GM15510 (cell line): ENCODE data around the gene PCDHA1.
"Not testable (repeated sequence)": the region's sequence is repeated elsewhere in the genome, so short reads cannot be mapped to it uniquely, and the experiment has no call there.

Experiments
- POLR2A ChIP-seq: IDR thresholded peaks from 3 replicates; pipeline ENCODE4 v1.6.1; 2011; ENCODE audit warnings: borderline replicate concordance; ENCODE audit not compliant: insufficient read length; ENCODE audit errors: extremely low read depth

The PCDHA1 gene

GRCh38 chr5:140848139-140849102 lies 62.5 kb downstream of the PCDHA1 start, which contains the start of gene PCDHA9:
Gene PCDHA9, plus strand, starts transcription at chr5:140848382. Its CDS starts 114 bp downstream, at chr5:140848496.
- not testable (repeated sequence) for TF ChIP-seq POLR2A

DNA sequence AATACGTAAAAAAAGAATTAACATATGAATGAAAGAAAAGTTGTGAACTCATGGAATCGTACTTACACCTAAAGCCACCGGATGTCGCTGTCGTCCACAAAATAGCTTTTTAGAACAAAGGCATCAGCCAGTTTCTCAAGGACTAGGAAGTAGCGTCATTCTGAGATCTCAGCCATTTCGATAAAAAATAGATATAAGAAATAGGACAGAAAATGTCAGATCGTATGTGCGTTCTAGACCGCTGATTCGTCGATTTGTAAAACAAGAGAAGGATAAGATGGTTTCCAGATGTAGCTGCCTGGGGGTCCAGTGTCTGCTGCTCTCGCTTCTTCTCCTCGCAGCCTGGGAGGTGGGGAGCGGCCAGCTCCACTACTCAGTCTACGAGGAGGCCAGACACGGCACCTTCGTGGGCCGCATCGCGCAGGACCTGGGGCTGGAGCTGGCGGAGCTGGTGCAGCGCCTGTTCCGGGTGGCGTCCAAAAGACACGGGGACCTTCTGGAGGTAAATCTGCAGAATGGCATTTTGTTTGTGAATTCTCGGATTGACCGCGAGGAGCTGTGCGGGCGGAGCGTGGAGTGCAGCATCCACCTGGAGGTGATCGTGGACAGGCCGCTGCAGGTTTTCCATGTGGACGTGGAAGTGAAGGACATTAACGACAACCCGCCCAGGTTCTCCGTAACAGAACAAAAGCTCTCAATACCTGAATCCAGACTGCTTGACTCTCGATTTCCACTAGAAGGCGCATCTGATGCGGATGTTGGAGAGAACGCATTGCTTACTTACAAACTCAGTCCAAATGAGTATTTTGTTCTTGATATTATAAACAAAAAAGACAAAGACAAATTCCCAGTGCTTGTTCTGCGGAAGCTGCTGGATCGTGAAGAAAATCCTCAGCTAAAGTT lies 70.1 kb downstream of the PCDHA1 start, which contains the start of gene PCDHA10:
PCDHA10 (plus strand) TSS at position 126 of the 903 bp plus-strand sequence; CDS start at position 278, 152 bp downstream.
- TF ChIP-seq POLR2A: no peak

GRCh38 chr5:140857177-140857986 lies 71.4 kb downstream of the PCDHA1 start:
- no peak for TF ChIP-seq POLR2A

DNA sequence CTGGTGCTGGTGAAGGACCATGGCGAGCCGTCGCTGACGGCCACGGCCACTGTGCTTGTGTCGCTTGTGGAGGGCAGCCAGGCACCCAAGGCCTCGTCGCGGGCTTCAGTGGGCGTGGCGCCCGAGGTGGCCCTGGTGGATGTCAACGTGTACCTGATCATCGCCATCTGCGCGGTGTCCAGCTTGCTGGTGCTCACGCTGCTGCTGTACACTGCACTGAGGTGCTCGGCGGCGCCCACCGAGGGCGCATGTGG lies 72.0 kb downstream of the PCDHA1 start:
- TF ChIP-seq POLR2A: no peak

GRCh38 chr5:140862441-140863295 lies 76.7 kb downstream of the PCDHA1 start:
- TF ChIP-seq POLR2A: no peak

DNA sequence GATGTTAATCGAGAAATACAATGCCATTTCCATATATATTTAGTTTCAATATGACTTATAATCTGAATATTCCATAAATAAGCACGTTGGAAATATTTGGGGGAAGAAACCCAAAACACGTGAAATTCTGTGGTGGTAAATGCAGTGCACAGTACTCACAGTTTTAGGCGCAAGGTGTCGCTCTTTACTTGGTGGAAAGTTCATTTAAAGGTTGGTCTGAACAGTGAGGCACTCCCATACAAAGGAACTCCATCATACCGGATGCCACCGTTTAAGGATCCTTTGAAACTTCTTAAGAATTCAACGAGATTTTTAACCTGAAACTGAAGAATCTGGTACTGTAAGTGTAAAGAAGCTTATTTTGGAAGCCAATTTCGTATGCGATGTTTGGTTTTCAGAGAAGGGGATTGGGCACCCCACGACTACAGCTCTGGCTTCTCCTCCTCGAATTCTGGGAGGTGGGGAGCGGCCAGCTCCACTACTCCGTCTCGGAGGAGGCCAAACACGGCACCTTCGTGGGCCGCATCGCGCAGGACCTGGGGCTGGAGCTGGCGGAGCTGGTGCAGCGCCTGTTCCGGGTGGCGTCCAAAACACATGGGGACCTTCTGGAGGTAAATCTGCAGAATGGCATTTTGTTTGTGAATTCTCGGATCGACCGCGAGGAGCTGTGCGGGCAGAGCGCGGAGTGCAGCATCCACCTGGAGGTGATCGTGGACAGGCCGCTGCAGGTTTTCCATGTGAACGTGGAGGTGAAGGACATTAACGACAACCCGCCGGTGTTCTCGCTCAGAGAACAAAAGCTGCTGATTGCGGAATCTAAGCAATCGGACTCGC lies 83.0 kb downstream of the PCDHA1 start, which contains the start of gene PCDHA11:
PCDHA11 (plus strand) TSS at position 237 of the 834 bp plus-strand sequence; CDS start at position 384, 147 bp downstream.
- TF ChIP-seq POLR2A: no peak

GRCh38 chr5:140869555-140869886 lies 83.6 kb downstream of the PCDHA1 start:
- TF ChIP-seq POLR2A: no peak

DNA sequence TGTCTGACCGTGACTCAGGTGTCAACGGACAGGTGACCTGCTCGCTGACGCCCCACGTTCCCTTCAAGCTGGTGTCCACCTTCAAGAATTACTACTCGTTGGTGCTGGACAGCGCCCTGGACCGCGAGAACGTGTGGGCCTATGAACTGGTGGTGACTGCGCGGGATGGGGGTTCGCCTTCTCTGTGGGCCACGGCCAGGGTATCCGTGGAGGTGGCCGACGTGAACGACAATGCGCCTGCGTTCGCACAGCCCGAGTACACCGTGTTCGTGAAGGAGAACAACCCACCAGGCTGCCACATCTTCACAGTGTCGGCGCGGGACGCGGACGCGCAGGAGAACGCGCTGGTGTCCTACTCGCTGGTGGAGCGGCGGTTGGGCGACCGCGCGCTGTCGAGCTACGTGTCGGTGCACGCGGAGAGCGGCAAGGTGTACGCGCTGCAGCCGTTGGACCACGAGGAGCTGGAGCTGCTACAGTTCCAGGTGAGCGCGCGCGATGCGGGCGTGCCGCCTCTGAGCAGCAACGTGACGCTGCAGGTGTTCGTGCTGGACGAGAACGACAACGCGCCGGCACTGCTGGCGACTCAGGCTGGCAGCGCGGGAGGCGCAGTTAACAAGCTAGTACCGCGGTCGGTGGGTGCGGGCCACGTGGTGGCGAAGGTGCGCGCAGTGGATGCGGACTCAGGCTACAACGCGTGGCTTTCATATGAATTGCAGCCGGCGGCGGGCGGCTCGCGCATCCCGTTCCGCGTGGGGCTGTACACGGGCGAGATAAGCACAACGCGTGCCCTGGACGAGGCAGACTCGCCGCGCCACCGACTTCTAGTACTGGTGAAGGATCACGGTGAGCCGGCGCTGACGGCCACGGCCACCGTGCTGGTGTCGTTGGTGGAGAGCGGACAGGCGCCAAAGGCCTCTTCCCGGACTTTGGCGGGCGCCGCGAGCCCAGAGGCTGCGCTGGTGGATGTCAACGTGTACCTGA lies 84.6 kb downstream of the PCDHA1 start:
- no peak for TF ChIP-seq POLR2A

GRCh38 chr5:140875085-140876065 lies 89.4 kb downstream of the PCDHA1 start, which contains the start of gene PCDHA12:
Gene PCDHA12, plus strand, starts transcription at chr5:140875308. Its CDS starts 165 bp downstream, at chr5:140875473.
- no peak for TF ChIP-seq POLR2A

DNA sequence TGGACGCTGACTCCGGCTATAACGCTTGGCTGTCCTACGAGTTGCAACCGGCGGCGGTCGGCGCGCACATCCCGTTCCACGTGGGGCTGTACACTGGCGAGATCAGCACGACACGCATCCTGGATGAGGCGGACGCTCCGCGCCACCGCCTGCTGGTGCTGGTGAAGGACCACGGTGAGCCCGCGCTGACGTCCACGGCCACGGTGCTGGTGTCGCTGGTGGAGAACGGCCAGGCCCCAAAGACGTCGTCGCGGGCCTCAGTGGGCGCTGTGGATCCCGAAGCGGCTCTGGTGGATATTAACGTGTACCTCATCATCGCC lies 91.3 kb downstream of the PCDHA1 start:
- no peak for TF ChIP-seq POLR2A
